A549 (cell line): ENCODE measurements around the gene CIB4. TPM values are rescaled to one million over a fixed set of nuclear protein-coding genes. Genes with fewer than 3 reads are reported as not detected.

ENCODE experiments used
- ATAC-seq, 2 experiments: fragments of 200-7000 bp in 1 of 2; fragments of >200 bp in 1 of 2; cut with Nextera tagmentation in 1 of 2; cut with Tn5 transposase in 1 of 2; 3 replicates each; pipeline versions ENCODE4 v1.8.0 to v1.9.1; 2018 to 2020; ENCODE audit warnings: mild to moderate bottlenecking in 1 of 2, moderate library complexity in 1 of 2
- CTCF ChIA-PET: fragments of 300-600 bp; sonication (Branson Sonifier 250); formaldehyde crosslinking; extraction: SDS; loops from one replicate; lab custom pipeline; 2021; ENCODE audit warnings: antibody characterized with exemption, inconsistent platforms; lab: Yijun Ruan, JAX
- POLR2A ChIA-PET: fragments of 350-600 bp; formaldehyde crosslinking; extraction: SDS; loops from one replicate; lab custom pipeline; 2021; ENCODE audit warnings: antibody characterized with exemption, inconsistent platforms; lab: Yijun Ruan, JAX
- DNase-seq, 2 experiments: peaks; one replicate each; pipeline versions ENCODE4 v3.0.0 to v3.0.0-alpha.2; 2011 to 2016; ENCODE audit warnings: low read depth in 1 of 2, low spot score in 1 of 2
- FAIRE-seq: peaks from 2 replicates; lab custom pipeline; 2011; peaks lifted over from hg19 to GRCh38; lab: Jason Lieb, UNC
- H3K27ac ChIP-seq, 2 experiments: fragments of >200 bp; sonication (Bioruptor Twin); formaldehyde crosslinking; 3 replicates each; pipeline ENCODE4 v1.5.1; 2016 to 2017
- H3K4me1 ChIP-seq: fragments of >200 bp; sonication (Bioruptor Twin); formaldehyde crosslinking; 3 replicates; pipeline ENCODE4 v1.6.1; 2016
- H3K4me2 ChIP-seq: fragments of >200 bp; sonication (Bioruptor Twin); formaldehyde crosslinking; 3 replicates; pipeline ENCODE4 v1.6.1; 2016
- H3K4me3 ChIP-seq: fragments of >200 bp; sonication (Bioruptor Twin); formaldehyde crosslinking; 3 replicates; pipeline ENCODE4 v1.5.1; 2016
- H3K9me3 ChIP-seq: fragments of >200 bp; sonication (Bioruptor Twin); formaldehyde crosslinking; 3 replicates; pipeline ENCODE4 v1.6.1; 2016
- CBX2 ChIP-seq: fragments of 200-600 bp; sonication (generic); IDR thresholded peaks from 2 replicates; pipeline ENCODE4 v1.6.1; 2016; ENCODE audit warnings: low read depth, mild to moderate bottlenecking, borderline replicate concordance
- EHF ChIP-seq: fragments of 250-450 bp; sonication (Bioruptor Pico); IDR thresholded peaks from 2 replicates; pipeline ENCODE4 v1.5.0; 2020; ENCODE audit warnings: mild to moderate bottlenecking
- FOSB ChIP-seq: fragments of 250-450 bp; sonication (Bioruptor Pico); IDR thresholded peaks from 2 replicates; pipeline ENCODE4 v1.5.0; 2020; ENCODE audit warnings: mild to moderate bottlenecking, moderate library complexity
- HES2 ChIP-seq: fragments of >200 bp; sonication (Bioruptor Twin); formaldehyde crosslinking; IDR thresholded peaks from 2 replicates; pipeline ENCODE4 v1.6.1; 2016
- HOXA7 ChIP-seq: fragments of 250-450 bp; sonication (Bioruptor Pico); IDR thresholded peaks from 2 replicates; pipeline ENCODE4 v1.5.0; 2020; ENCODE audit warnings: mild to moderate bottlenecking, moderate library complexity
- KDM1A ChIP-seq: fragments of 200-600 bp; sonication (generic); IDR thresholded peaks from 2 replicates; pipeline ENCODE4 v1.6.1; 2016; ENCODE audit warnings: low read depth, mild to moderate bottlenecking
- KDM5A ChIP-seq: fragments of 200-600 bp; sonication (generic); IDR thresholded peaks from 2 replicates; pipeline ENCODE4 v1.6.1; 2016; ENCODE audit warnings: antibody characterized with exemption, mild to moderate bottlenecking
- MAFK ChIP-seq: fragments of 450-650 bp; IDR thresholded peaks from 2 replicates; pipeline ENCODE4 v1.6.1; 2014; ENCODE audit not compliant: partially characterized antibody
- PHF8 ChIP-seq: fragments of 200-600 bp; sonication (generic); IDR thresholded peaks from 2 replicates; pipeline ENCODE4 v1.6.1; 2016; ENCODE audit warnings: low read depth, mild to moderate bottlenecking, antibody characterized with exemption, moderate library complexity, borderline replicate concordance
- POLR2A ChIP-seq: IDR thresholded peaks from 2 replicates; pipeline ENCODE4 v1.6.1; 2012; ENCODE audit warnings: mild to moderate bottlenecking, low read length
- RAD21 ChIP-seq, 2 experiments: fragments of >200 bp in 1 of 2; sonication (Bioruptor Twin) in 1 of 2; formaldehyde crosslinking in 1 of 2; IDR thresholded peaks in 1 of 2; conservative IDR thresholded peaks in 1 of 2; 2 replicates in 1 of 2; 3 replicates in 1 of 2; pipeline ENCODE4 v1.6.1; 2012 to 2018; ENCODE audit warnings: inconsistent platforms in 1 of 2
- RARB ChIP-seq: fragments of 250-450 bp; sonication (Bioruptor Pico); IDR thresholded peaks from 2 replicates; pipeline ENCODE4 v1.8.0; 2021; ENCODE audit warnings: mild to moderate bottlenecking, moderate library complexity
- RCOR1 ChIP-seq: fragments of 150-350 bp; IDR thresholded peaks from 2 replicates; pipeline ENCODE4 v1.6.1; 2014; ENCODE audit warnings: antibody characterized with exemption, low read length, low read depth
- RFX5 ChIP-seq: fragments of 450-650 bp; IDR thresholded peaks from 2 replicates; pipeline ENCODE4 v1.7.1; 2014; ENCODE audit warnings: antibody characterized with exemption, mild to moderate bottlenecking, moderate library complexity
- RNF2 ChIP-seq: fragments of 200-600 bp; sonication (generic); IDR thresholded peaks from 2 replicates; pipeline ENCODE4 v1.6.1; 2016; ENCODE audit warnings: low read depth, mild to moderate bottlenecking, antibody characterized with exemption, moderate library complexity, borderline replicate concordance
- SMC3 ChIP-seq: fragments of >200 bp; sonication (Bioruptor Twin); formaldehyde crosslinking; IDR thresholded peaks from 3 replicates; pipeline ENCODE4 v1.6.1; 2018; ENCODE audit warnings: inconsistent platforms
- ZNF302 ChIP-seq: fragments of 250-450 bp; sonication (Bioruptor Pico); IDR thresholded peaks from 2 replicates; pipeline ENCODE4 v1.9.0; 2021; ENCODE audit warnings: inconsistent platforms, mild to moderate bottlenecking, moderate library complexity
- ZSCAN20 ChIP-seq: fragments of 250-450 bp; sonication (Bioruptor Pico); IDR thresholded peaks from 2 replicates; pipeline ENCODE4 v1.8.0; 2022; ENCODE audit warnings: mild to moderate bottlenecking, moderate library complexity
- WGBS: methylation state at CpG from one replicate; pipeline ENCODE4 v1.1.6; 2017; ENCODE audit errors: missing lambda C conversion rate; 5-methylcytosine and 5-hydroxymethylcytosine counted together
- polyA plus RNA-seq, 4 experiments: library from polyadenylated mRNA; depleted of rRNA in 3 of 4; stranded (reverse); fragments of >200 nt; fragmentation: RNase III in 1 of 4; extraction: RNeasy Plus Mini Kit Qiagen cat#74134 plus additional on column Dnase treatment in 1 of 4; gene quantifications; 2 replicates in 3 of 4; 3 replicates in 1 of 4; pipeline ENCODE4 v1.2.3, GENCODE V29; 2011 to 2017
- TF ChIP-seq, protein P1 (sequence below): fragments of 150-350 bp; IDR thresholded peaks from 2 replicates; pipeline ENCODE4 v1.6.1; 2014; ENCODE audit warnings: low read depth, mild to moderate bottlenecking, low read length
- TF ChIP-seq, protein P2 (sequence below): fragments of 250-450 bp; sonication (Bioruptor Pico); IDR thresholded peaks from 2 replicates; pipeline ENCODE4 v1.5.0; 2020; ENCODE audit warnings: low read depth, mild to moderate bottlenecking, moderate library complexity
- TF ChIP-seq, protein P3 (sequence below): fragments of >200 bp; sonication (Bioruptor Twin); formaldehyde crosslinking; IDR thresholded peaks from 3 replicates; pipeline ENCODE4 v1.5.1; 2016

CIB4 gene
- polyA plus RNA-seq, 2 of the 4 experiments (the other 2 are of a cell fraction): 0.30 to 1.0 TPM

DNA sequence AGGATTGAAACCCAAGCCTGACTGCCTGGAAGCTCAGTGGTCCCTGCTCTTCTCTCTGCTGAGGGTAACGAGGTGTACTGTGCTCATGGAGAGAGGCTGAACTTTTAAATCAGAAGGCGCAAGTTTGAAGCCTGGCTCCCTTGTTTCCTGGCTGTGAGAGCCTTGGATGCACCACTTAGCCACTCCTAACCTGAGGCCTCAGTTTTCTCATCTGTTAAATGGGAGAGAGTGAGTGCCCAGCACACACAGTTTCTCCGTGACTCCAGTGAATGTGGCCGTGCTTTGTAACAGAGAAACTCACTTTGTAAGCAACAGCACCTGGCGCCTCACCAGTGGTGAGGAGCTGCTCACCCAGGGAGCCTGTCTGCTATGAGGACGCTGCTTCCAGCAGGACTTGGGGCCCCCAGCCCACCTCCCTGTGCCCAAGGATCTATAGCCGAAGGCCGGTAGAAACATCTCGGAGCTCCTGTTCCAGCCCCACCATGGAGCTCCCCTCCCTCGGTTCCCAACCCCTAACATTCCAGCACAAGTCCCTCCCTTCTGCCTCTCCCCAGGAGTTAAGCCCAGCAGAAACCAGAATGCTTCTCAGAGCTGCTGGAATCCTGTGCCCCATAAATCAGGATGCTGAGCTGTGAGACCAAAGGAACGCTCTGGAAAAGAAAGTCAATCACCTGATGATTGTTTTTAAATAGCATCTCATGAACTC, 31.1 kb upstream of the CIB4 start:
- no peak for FAIRE-seq

DNA sequence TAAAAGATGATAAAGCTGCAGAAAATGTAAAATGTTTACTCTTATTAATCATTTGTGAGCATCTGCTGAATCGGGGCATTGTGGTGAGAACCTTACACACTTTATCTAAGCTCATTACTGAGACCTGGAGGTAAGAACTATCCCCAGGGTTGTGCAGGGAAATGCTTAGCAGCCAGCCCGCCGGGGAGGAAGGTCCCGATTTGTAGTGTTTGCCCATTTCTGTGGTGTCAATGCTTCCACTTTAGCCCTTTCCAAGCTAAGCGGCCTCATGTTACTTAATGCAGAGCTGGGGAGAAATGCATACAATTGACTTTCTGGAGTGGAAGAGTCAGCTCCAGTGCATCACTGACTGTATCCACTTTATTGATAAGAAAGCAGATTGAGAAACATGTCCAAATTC, 30.5 kb upstream of the CIB4 start:
- DNase-seq (no peak), ATAC-seq (no peak), FAIRE-seq (no peak)
- TF ChIP-seq KDM1A: no peak
- no peak for TF ChIP-seq KDM5A
- TF ChIP-seq RNF2: no peak
- TF ChIP-seq RAD21 (conservative IDR thresholded peaks at IDR 0.05 in 1 of 2, IDR thresholded peaks at IDR 0.05 in 1 of 2): no peak
- no peak for TF ChIP-seq CBX2
- TF ChIP-seq, protein P1, sequence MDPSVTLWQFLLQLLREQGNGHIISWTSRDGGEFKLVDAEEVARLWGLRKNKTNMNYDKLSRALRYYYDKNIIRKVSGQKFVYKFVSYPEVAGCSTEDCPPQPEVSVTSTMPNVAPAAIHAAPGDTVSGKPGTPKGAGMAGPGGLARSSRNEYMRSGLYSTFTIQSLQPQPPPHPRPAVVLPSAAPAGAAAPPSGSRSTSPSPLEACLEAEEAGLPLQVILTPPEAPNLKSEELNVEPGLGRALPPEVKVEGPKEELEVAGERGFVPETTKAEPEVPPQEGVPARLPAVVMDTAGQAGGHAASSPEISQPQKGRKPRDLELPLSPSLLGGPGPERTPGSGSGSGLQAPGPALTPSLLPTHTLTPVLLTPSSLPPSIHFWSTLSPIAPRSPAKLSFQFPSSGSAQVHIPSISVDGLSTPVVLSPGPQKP: no peak
- no peaks in the 10 kb centered on the region for H3K9me3 ChIP-seq
- no peak overlapping the region for H3K4me3 ChIP-seq
- WGBS: 36% methylated on average over 5 of the region's 5 CpGs
- no peak overlapping the region for H3K4me2 ChIP-seq
- ChIA-PET CTCF (interaction anchor here (0.6 to 2.0 kb wide), 4 partner anchors 10 to 94 kb away, joined by 3 to 6 read pairs (median 4); no protein-coding TSS in a partner anchor), POLR2A (no interaction called here)
- H3K27ac ChIP-seq: no peak overlapping the region
- H3K4me1 ChIP-seq: peaks cover 20% of the 10 kb centered on the region

More for the DNA sequence above, 31.1 kb upstream of the CIB4 start:
- no peak overlapping the region for H3K27ac ChIP-seq
- no peak for ATAC-seq
- TF ChIP-seq EHF (CRISPR knock-in tag) (no peak), RARB (CRISPR knock-in tag) (no peak), SMC3 (no peak), MAFK (no peak), RCOR1 (no peak), HOXA7 (CRISPR knock-in tag) (no peak), FOSB (CRISPR knock-in tag) (no peak), ZNF302 (CRISPR knock-in tag) (no peak), KDM1A (no peak), PHF8 (no peak), ZSCAN20 (CRISPR knock-in tag) (no peak), RAD21 (conservative IDR thresholded peaks at IDR 0.05 in 1 of 2, IDR thresholded peaks at IDR 0.05 in 1 of 2) (no peak), RFX5 (no peak), POLR2A (no peak), HES2 (no peak)
- TF ChIP-seq, protein P2, sequence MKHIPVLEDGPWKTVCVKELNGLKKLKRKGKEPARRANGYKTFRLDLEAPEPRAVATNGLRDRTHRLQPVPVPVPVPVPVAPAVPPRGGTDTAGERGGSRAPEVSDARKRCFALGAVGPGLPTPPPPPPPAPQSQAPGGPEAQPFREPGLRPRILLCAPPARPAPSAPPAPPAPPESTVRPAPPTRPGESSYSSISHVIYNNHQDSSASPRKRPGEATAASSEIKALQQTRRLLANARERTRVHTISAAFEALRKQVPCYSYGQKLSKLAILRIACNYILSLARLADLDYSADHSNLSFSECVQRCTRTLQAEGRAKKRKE (CRISPR knock-in tag): no peak
- TF ChIP-seq, protein P3, sequence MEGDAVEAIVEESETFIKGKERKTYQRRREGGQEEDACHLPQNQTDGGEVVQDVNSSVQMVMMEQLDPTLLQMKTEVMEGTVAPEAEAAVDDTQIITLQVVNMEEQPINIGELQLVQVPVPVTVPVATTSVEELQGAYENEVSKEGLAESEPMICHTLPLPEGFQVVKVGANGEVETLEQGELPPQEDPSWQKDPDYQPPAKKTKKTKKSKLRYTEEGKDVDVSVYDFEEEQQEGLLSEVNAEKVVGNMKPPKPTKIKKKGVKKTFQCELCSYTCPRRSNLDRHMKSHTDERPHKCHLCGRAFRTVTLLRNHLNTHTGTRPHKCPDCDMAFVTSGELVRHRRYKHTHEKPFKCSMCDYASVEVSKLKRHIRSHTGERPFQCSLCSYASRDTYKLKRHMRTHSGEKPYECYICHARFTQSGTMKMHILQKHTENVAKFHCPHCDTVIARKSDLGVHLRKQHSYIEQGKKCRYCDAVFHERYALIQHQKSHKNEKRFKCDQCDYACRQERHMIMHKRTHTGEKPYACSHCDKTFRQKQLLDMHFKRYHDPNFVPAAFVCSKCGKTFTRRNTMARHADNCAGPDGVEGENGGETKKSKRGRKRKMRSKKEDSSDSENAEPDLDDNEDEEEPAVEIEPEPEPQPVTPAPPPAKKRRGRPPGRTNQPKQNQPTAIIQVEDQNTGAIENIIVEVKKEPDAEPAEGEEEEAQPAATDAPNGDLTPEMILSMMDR: no peak
- TF ChIP-seq, protein P1: no peak
- ChIA-PET POLR2A (no interaction called here), CTCF (interaction anchor here (0.8 to 2.0 kb wide), 3 partner anchors 14 to 66 kb away, joined by 3 to 6 read pairs (median 3); no protein-coding TSS in a partner anchor)
- H3K9me3 ChIP-seq: peaks cover 2% of the 10 kb centered on the region; the same call in 1 of the 3 replicates
- no peak overlapping the region for H3K4me2 ChIP-seq
- H3K4me3 ChIP-seq: no peak overlapping the region
- DNase-seq: no peak
- H3K4me1 ChIP-seq: peaks cover 20% of the 10 kb centered on the region
- WGBS: 82% methylated on average over 11 of the region's 11 CpGs
